ENCODE results near the gene CDKN3.
"Not testable (repeated sequence)": the region's sequence is repeated elsewhere in the genome, so short reads cannot be mapped to it uniquely, and the experiment has no call there.

Gene CDKN3

GRCh38 chr14:54424479-54424901 is 27.7 kb downstream of the CDKN3 start:
- DNase-seq = no peak

GRCh38 chr14:54425068-54425467 is 28.3 kb downstream of the CDKN3 start:
- no peak for DNase-seq

- no peak for DNase-seq
These were observed 28.9 kb downstream of the CDKN3 start for GRCh38 chr14:54425537-54426274.

- no peak for DNase-seq
These were observed 31.1 kb downstream of the CDKN3 start for GRCh38 chr14:54427871-54428270.

GRCh38 chr14:54428527-54428926 is 31.7 kb downstream of the CDKN3 start:
- no peak for DNase-seq

GRCh38 chr14:54435500-54435981 is 38.7 kb downstream of the CDKN3 start:
- peak; percentile 71 for DNase-seq

- DNase-seq = not testable (repeated sequence)
These were observed 41.1 kb downstream of the CDKN3 start for GRCh38 chr14:54437954-54438353.

GRCh38 chr14:54438703-54439102 is 41.9 kb downstream of the CDKN3 start:
- DNase-seq = no peak

GRCh38 chr14:54440037-54440436 is 43.2 kb downstream of the CDKN3 start:
- peak; percentile 35 for DNase-seq

- no peak for DNase-seq
These were observed 43.7 kb downstream of the CDKN3 start for GRCh38 chr14:54440476-54440872.

GRCh38 chr14:54440873-54441868 is 44.4 kb downstream of the CDKN3 start, which contains the start of gene CNIH1:
Gene CNIH1, minus strand, starts transcription at chr14:54441374. Its CDS starts 47 bp downstream, at chr14:54441327.
- DNase-seq = peak; percentile 91

- not testable (repeated sequence) for DNase-seq
These were observed 46.2 kb downstream of the CDKN3 start for GRCh38 chr14:54442961-54443360.

- no peak for DNase-seq
These were observed 47.2 kb downstream of the CDKN3 start for GRCh38 chr14:54443981-54444380.

- DNase-seq = no peak
These were observed 47.9 kb downstream of the CDKN3 start for GRCh38 chr14:54444681-54445080.

GRCh38 chr14:54446161-54446693 is 49.4 kb downstream of the CDKN3 start:
- no peak for DNase-seq

GRCh38 chr14:54447231-54447692 is 50.5 kb downstream of the CDKN3 start:
- DNase-seq = no peak

GRCh38 chr14:54450535-54450934 is 53.7 kb downstream of the CDKN3 start:
- peak; percentile 69 for DNase-seq

GRCh38 chr14:54451121-54451601 is 54.4 kb downstream of the CDKN3 start:
- DNase-seq = no peak

- no peak for DNase-seq
These were observed 55.2 kb downstream of the CDKN3 start for GRCh38 chr14:54451961-54452360.

- no peak for DNase-seq
These were observed 56.4 kb downstream of the CDKN3 start for GRCh38 chr14:54453252-54453651.

GRCh38 chr14:54453990-54454389 is 57.2 kb downstream of the CDKN3 start:
- DNase-seq = peak; percentile 39

- no peak for DNase-seq
These were observed 58.6 kb downstream of the CDKN3 start for GRCh38 chr14:54455363-54455762.

All from fibroblast of skin of back (primary cell).